Islet precursor cell (in vitro differentiated cells): ENCODE results near the gene SPRR2B.
"Not testable (repeated sequence)": the region's sequence is repeated elsewhere in the genome, so short reads cannot be mapped to it uniquely, and the experiment has no call there.

Experiments used
- DNase-seq: peaks from one replicate; pipeline ENCODE4 v3.0.0-alpha.2; 2018

Gene SPRR2B

GRCh38 chr1:153071511-153071910, at the start of gene SPRR2B:
Gene SPRR2B (minus strand): TSS chr1:153071611. CDS start chr1:153070839, 772 bp downstream.
- DNase-seq, result no peak

DNA sequence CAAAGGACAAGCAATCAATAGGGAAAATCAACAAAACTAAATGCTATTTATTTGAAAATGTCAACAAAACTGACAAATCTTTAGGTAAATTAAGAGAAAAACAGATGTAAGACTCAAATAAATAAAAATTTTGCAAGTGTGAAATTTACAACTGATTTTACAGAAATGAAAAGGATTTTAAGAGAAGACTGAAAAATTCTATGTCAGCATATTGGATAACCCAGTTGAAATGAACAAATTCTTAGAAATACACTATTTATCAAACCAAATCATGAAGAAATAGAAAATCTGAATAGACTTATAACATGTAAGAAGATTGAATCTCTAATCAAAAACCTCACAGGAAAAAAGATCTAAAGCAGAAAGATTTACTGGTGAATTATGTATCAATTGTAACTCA, 49.5 kb upstream of the SPRR2B start:
- no peak for DNase-seq

GRCh38 chr1:153119491-153119971, 48.1 kb upstream of the SPRR2B start:
- DNase-seq, result no peak

- DNase-seq, result not testable (repeated sequence)
These were observed 43.9 kb upstream of the SPRR2B start for GRCh38 chr1:153115264-153115663.

GRCh38 chr1:153113416-153113815, 42.0 kb upstream of the SPRR2B start, which contains the start of gene SPRR2F:
Gene SPRR2F (minus strand): TSS chr1:153113516. CDS start chr1:153112733, 783 bp downstream.
- no peak for DNase-seq

- DNase-seq, result not testable (repeated sequence)
These were observed 41.0 kb upstream of the SPRR2B start for GRCh38 chr1:153112454-153112853.

DNA sequence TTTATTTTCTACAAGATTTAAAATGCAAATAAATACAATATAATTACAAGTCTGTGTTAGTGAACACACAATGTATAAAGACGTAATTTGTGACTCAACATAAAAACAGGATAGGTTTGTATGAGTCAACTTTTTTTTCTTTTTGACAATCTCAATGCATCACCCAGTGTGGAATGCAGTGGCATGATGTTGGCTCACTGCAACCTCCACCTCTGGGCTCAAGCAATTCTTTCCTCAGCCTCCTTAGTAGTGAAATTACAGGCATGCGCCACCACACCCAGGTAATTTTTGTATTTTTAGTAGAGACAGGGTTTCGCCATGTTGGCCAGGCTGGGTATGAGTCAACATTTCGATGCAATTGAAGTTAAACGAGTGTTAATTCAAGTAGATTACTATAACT, 28.8 kb upstream of the SPRR2B start:
- no peak for DNase-seq

DNA sequence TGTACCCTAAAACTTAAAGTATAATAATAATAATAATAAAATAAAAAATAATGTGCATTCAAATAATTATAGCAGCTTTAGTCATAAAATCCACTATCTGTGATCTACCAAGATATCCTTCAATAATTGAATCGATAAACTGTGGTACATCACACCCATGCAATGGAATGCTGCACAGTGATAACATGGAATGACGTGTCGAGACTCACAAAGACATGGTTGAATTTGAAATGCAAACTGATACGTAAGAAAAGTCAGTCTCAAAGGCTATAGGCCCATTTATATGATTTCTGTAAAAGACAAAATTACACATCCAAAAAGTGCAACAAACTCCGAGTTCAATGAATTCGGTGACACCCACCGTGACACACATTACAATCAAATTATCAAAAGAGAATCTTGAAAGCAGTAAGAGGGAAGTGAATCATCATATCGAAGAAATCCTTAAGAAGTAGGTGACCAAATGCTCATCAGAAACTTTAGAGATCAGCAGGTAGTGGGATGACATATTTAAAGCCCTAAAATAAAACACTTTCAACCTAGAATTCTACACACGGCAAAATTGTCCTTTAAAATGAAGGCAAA, 28.1 kb upstream of the SPRR2B start:
- no peak for DNase-seq

- no peak for DNase-seq
These were observed 24.4 kb upstream of the SPRR2B start for GRCh38 chr1:153095764-153096163.

- no peak for DNase-seq
These were observed 23.0 kb upstream of the SPRR2B start, which contains the start of gene SPRR2E for GRCh38 chr1:153094426-153094825. Gene SPRR2E (minus strand): TSS chr1:153094526. CDS start chr1:153093751, 775 bp downstream.

DNA sequence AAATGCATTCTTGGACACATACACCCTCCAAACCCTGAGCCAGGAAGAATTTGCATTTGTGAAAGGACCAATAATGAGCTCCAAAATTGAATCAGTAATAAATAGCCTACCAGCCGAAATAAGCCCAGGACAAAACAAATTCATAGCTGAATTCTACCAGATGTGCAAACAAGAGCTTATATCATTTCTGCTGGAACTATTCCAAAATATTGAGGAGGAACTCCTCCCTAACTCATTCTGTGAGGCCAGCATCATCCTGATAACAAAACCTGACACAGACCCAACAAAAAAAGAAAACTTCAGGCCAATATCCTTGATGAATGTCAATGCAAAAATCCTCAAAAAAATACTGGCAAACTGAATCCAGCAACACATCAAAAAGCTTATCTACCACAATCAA, 16.2 kb upstream of the SPRR2B start:
- no peak for DNase-seq

DNA sequence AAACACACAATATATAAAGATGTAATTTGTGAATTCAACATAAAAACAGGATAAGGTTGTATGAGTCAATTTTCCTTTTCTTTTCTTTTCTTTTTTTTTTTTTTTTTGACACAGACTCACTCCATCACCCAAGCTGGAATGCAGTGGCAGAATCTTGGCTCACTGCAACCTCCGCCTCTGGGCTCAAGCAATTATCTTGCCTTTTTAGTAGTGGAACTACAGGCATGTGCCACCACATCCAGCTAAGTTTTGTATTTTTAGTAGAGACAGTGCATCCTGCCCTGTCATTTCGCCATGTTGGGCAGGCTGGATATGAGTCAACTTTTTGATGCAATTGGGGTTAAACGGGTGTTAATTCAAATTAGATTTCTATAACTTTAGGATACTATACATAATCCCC, 10.3 kb upstream of the SPRR2B start:
- no peak for DNase-seq

DNA sequence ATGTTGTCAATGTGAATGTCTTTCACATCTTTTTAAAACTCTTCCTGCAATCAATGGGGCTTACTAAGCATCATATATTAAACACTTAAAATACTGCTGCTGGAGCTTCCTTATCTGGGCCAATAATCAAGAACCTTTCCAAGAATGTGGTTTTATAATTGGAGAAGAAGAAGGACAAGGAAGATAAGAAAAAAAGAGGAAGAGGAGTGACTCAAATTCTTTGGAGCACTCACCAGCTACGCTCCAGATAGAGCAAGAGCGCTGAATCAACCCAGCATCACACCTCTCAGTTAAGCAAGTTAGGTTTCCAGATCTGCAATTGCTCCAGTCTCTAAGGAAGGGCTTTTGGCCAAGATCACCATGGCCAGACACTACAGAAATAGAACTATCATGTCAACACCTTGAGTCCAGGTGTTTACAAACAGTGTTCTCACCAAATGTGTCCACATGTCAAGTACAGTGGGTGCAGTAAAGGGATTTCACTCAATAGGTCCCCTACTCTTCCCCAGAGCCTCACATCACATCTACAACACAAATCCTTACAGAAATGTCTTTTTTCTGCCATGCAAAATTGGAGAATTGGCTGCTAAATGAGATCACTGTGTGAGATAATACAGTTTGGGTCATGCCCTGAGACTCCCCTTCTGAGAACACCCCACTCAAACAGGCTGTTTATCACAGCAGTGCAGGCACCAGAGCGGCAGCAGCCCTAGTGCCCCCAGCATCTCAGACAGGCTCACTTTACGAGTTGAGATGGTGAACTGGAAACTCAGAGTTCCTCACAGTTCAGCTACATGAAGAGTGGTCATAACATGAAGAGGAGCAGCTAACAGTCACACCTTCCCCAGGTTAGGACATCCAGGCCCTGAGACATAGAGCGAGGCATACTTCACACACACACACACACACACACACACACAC, 1.7 kb upstream of the SPRR2B start:
- no peak for DNase-seq

- DNase-seq, result no peak
These were observed 1.2 kb downstream of the SPRR2B start for GRCh38 chr1:153070243-153070642.

GRCh38 chr1:153058826-153059784, 12.3 kb downstream of the SPRR2B start:
- DNase-seq, result no peak

- DNase-seq, result no peak
These were observed 13.3 kb downstream of the SPRR2B start for GRCh38 chr1:153058154-153058553.

- DNase-seq, result no peak
These were observed 14.0 kb downstream of the SPRR2B start, which contains the start of gene SPRR2A for GRCh38 chr1:153057375-153057774. Gene SPRR2A (minus strand): TSS chr1:153057512. CDS start chr1:153056735, 777 bp downstream.

DNA sequence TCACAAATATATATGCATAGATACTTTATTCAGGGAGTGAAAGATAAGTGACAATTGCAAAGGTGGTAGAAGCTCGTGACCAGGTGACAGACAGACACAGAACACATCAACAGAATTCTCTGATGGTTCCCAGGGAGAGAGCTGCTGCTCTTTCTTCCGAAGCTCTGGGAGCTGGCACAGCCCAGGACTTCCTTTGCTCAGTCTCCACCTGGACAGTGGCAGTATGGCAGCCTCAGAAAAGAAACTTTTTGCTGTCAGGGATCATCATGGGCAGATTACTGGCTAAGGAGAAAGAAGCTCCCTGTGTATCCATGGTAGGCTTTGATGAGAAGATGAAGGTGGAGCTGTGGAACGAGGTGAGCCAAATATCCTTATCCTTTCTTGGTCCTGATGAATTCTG, 15.3 kb downstream of the SPRR2B start:
- not testable (repeated sequence) for DNase-seq

- DNase-seq, result no peak
These were observed 22.2 kb downstream of the SPRR2B start for GRCh38 chr1:153049211-153049610.

DNA sequence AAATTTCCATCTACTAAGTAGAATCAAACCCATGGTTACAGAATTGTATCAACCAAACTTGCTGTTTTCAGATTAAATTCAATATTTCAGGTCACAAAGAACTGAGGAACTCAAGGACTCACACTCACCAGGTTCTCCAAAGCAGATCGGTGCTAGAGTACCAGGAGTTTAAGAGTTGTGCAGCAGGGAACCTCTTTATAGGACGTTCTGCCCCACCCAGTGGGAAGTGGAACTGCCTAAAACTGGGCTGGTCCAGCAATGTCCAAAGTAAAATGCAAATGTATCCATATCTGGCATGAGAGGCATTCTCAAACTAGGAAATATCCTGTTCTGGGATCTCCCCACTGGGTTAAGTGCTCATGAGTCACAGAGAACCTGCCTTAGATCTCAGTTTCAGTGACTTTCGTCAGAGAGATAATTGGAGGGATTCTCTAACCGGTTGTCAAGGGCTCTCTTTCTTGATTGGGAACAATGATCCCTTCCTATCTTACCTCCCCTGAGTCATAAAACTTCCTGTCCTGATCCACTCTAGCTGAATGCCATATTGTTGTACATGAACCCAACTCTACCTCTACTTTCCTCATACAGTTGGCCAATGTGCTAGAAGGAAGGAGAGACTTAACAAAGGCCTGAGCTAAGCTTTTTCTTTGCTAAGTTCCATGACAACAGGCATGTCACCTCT, 30.3 kb downstream of the SPRR2B start, which contains the start of gene SPRR2D:
Gene SPRR2D (minus strand): TSS at position 171 of the 682 bp plus-strand sequence. CDS start 774 bp downstream, outside the sequence.
- no peak for DNase-seq

DNA sequence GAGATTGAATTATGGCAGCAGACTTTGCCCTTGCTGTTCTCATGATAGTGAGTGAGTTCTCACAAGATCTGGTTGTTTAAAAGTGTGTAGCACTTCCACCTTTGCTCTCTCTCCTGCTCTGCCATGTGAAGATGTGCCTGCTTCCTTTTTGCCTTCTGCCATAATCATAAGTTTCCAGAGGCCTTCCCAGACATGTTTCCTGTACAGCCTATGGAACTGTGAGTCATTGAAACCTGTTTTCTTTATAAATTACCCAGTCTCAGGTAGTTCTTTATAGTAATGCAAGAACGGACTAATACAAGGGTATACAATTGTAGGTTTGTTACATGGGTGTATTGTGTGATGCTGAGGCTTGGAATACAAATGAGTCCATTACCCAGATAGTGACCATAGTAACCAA, 36.2 kb downstream of the SPRR2B start:
- no peak for DNase-seq
